PC-9 (cell line): Measurements from ENCODE around the gene DSTN. TPM values are rescaled to one million over a fixed set of nuclear protein-coding genes. Genes with fewer than 3 reads are reported as not detected.

Experiments used
- BruUV-seq: library from RNA; stranded (reverse); fragments of 400-500 nt; replicated peaks from 2 replicates; lab custom pipeline; 2021; lab: Mats Ljungman, UMichigan
- CTCF ChIA-PET: fragments of 300-600 bp; sonication (Branson Sonifier 250); formaldehyde crosslinking; loops from one replicate; lab custom pipeline; 2022; ENCODE audit warnings: antibody characterized with exemption; lab: Charles Lee
- POLR2A ChIA-PET: fragments of 300-600 bp; sonication (Branson Sonifier 250); formaldehyde crosslinking; loops from one replicate; lab custom pipeline; 2022; ENCODE audit warnings: antibody characterized with exemption; ENCODE audit not compliant: unreplicated experiment; lab: Charles Lee
- DNase-seq, 2 experiments: peaks; one replicate each; pipeline versions ENCODE4 v3.0.0 to v3.0.0-alpha.2; 2015 to 2022; ENCODE audit warnings: mixed read lengths in 1 of 2
- H2AFZ ChIP-seq: fragments of 200-600 bp; sonication (generic); 2 replicates; pipeline ENCODE4 v1.8.1; 2017; ENCODE audit warnings: antibody characterized with exemption
- H3F3A ChIP-seq: fragments of 200-600 bp; sonication (generic); 2 replicates; pipeline ENCODE4 v1.8.1; 2017; ENCODE audit warnings: antibody characterized with exemption, mild to moderate bottlenecking, low read depth; ENCODE audit not compliant: insufficient read depth
- H3K27ac ChIP-seq: fragments of 200-600 bp; sonication (generic); 2 replicates; pipeline ENCODE4 v1.6.1; 2016; ENCODE audit warnings: mixed run types
- H3K27me3 ChIP-seq: fragments of 200-600 bp; sonication (generic); 2 replicates; pipeline ENCODE4 v1.6.1; 2016; ENCODE audit warnings: low read depth, mixed run types; ENCODE audit not compliant: insufficient read depth
- H3K36me3 ChIP-seq: fragments of 200-600 bp; sonication (generic); 2 replicates; pipeline ENCODE4 v1.6.1; 2016; ENCODE audit warnings: low read depth, mixed run types
- H3K4me1 ChIP-seq: fragments of 200-600 bp; sonication (generic); replicated peaks from 2 replicates; pipeline ENCODE4 v1.6.1; 2016; ENCODE audit warnings: mixed run types; ENCODE audit not compliant: insufficient read depth
- H3K4me2 ChIP-seq: fragments of 200-600 bp; sonication (generic); 2 replicates; pipeline ENCODE4 v1.6.1; 2017; ENCODE audit warnings: mixed run types
- H3K4me3 ChIP-seq: fragments of 200-600 bp; sonication (generic); 2 replicates; pipeline ENCODE4 v1.6.1; 2016; ENCODE audit warnings: mixed run types
- H3K79me2 ChIP-seq: fragments of 200-600 bp; sonication (generic); 2 replicates; pipeline ENCODE4 v1.6.1; 2017; ENCODE audit warnings: low read depth, mixed run types
- H3K9me2 ChIP-seq: fragments of 200-600 bp; sonication (generic); 2 replicates; pipeline ENCODE4 v1.8.1; 2017; ENCODE audit warnings: mild to moderate bottlenecking; ENCODE audit not compliant: insufficient read depth
- H3K9me3 ChIP-seq: fragments of 200-600 bp; sonication (generic); 2 replicates; pipeline ENCODE4 v1.8.1; 2016; ENCODE audit warnings: low read depth; ENCODE audit not compliant: insufficient read depth
- H4K20me1 ChIP-seq: fragments of 200-600 bp; sonication (generic); 2 replicates; pipeline ENCODE4 v1.8.1; 2017; ENCODE audit not compliant: insufficient read depth
- CTCF ChIP-seq: fragments of 200-600 bp; sonication (generic); conservative IDR thresholded peaks from 2 replicates; pipeline ENCODE4 v1.6.1; 2017; ENCODE audit warnings: mixed run types, antibody characterized with exemption, mild to moderate bottlenecking, moderate library complexity
- EZH2 ChIP-seq: fragments of 200-600 bp; sonication (generic); IDR thresholded peaks from 2 replicates; pipeline ENCODE4 v1.8.0; 2017; ENCODE audit warnings: antibody characterized with exemption, low read depth
- intact Hi-C: fragments of 100-400 bp; cut with micrococcal nuclease; formaldehyde crosslinking; loops from one replicate; pipeline ENCODE4 v1.10.0; 2022; ENCODE audit not compliant: unreplicated experiment
- total RNA-seq: library from RNA; stranded (reverse); gene quantifications from 2 replicates; pipeline ENCODE4 v1.2.3, GENCODE V29; 2021

The DSTN gene
- total RNA-seq, 1 experiment from 2014 or later, result 366 TPM

GRCh38 chr20:17629025-17629424 lies 59.1 kb downstream of the DSTN start:
- no peak overlapping the region for H3K4me3 ChIP-seq
- no peak for TF ChIP-seq EZH2
- TF ChIP-seq CTCF, result no peak
- intact Hi-C loops, result no loop called here
- H3K27me3 ChIP-seq, result no peaks in the 10 kb centered on the region
- H3K4me2 ChIP-seq, result no peak overlapping the region
- H3K9me3 ChIP-seq, result no peaks in the 10 kb centered on the region
- CTCF ChIA-PET, result no interaction called here
- no peaks in the 10 kb centered on the region for H3F3A ChIP-seq
- H4K20me1 ChIP-seq, result no peaks in the 10 kb centered on the region
- no peak overlapping the region for H3K27ac ChIP-seq
- POLR2A ChIA-PET, result interaction anchor here (0.6 kb wide), 1 partner anchor 19 kb away, joined by 6 read pairs; no protein-coding TSS in a partner anchor
- H2AFZ ChIP-seq, result no peak overlapping the region
- no TSS peak for BruUV-seq
- no peaks in the 10 kb centered on the region for H3K9me2 ChIP-seq
- H3K36me3 ChIP-seq, result 0 out of 2 replicates have a peak, but pooled peaks cover 4% of the 10 kb centered on the region
- no peaks in the 10 kb centered on the region for H3K79me2 ChIP-seq
- DNase-seq, result no peak
- no peaks in the 10 kb centered on the region for H3K4me1 ChIP-seq

- no peaks in the 10 kb centered on the region for H3K4me1 ChIP-seq
- H2AFZ ChIP-seq, result no peak overlapping the region
- no peaks in the 10 kb centered on the region for H3K9me2 ChIP-seq
- no peaks in the 10 kb centered on the region for H3K27me3 ChIP-seq
- no peaks in the 10 kb centered on the region for H3F3A ChIP-seq
- intact Hi-C loops, result no loop called here
- ChIA-PET CTCF (no interaction called here), POLR2A (no interaction called here)
- H3K79me2 ChIP-seq, result no peaks in the 10 kb centered on the region
- TF ChIP-seq EZH2, result no peak
- TF ChIP-seq CTCF, result no peak
- no peaks in the 10 kb centered on the region for H4K20me1 ChIP-seq
- H3K36me3 ChIP-seq, result 0 out of 2 replicates have a peak, but pooled peaks cover 4% of the 10 kb centered on the region
- no peak overlapping the region for H3K27ac ChIP-seq
- H3K4me3 ChIP-seq, result no peak overlapping the region
- BruUV-seq, result no TSS peak
- no peaks in the 10 kb centered on the region for H3K9me3 ChIP-seq
- DNase-seq, result no peak
- H3K4me2 ChIP-seq, result no peak overlapping the region
These were observed 59.8 kb downstream of the DSTN start for GRCh38 chr20:17629678-17630089.

GRCh38 chr20:17630151-17630805 lies 60.4 kb downstream of the DSTN start:
- DNase-seq, result no peak
- ChIA-PET POLR2A (interaction anchor here (0.6 kb wide), 1 partner anchor 936 kb away, joined by 4 read pairs; no protein-coding TSS in a partner anchor), CTCF (no interaction called here)
- H3K9me3 ChIP-seq, result no peaks in the 10 kb centered on the region
- H3K27me3 ChIP-seq, result no peaks in the 10 kb centered on the region
- no peak overlapping the region for H3K27ac ChIP-seq
- TF ChIP-seq CTCF, result no peak
- no peak for TF ChIP-seq EZH2
- no peak overlapping the region for H3K4me2 ChIP-seq
- no peak overlapping the region for H3K4me3 ChIP-seq
- H3K9me2 ChIP-seq, result no peaks in the 10 kb centered on the region
- H2AFZ ChIP-seq, result no peak overlapping the region
- intact Hi-C loops, result no loop called here
- H3K4me1 ChIP-seq, result no peaks in the 10 kb centered on the region
- H3K36me3 ChIP-seq, result 0 out of 2 replicates have a peak, but pooled peaks cover 4% of the 10 kb centered on the region
- no TSS peak for BruUV-seq
- H3F3A ChIP-seq, result no peaks in the 10 kb centered on the region
- no peaks in the 10 kb centered on the region for H4K20me1 ChIP-seq
- no peaks in the 10 kb centered on the region for H3K79me2 ChIP-seq
